Heart right ventricle (tissue), 16 donors: Measurements from ENCODE around the gene CD109. TPM values are rescaled to one million over a fixed set of nuclear protein-coding genes. Genes with fewer than 3 reads are reported as not detected.
"Not testable (repeated sequence)": the region's sequence is repeated elsewhere in the genome, so short reads cannot be mapped to it uniquely, and the experiment has no call there.

Experiments used
- ATAC-seq, 8 donors: fragments of 200-7000 bp; cut with Tn5 transposase; one replicate each; pipeline ENCODE4 v1.9.1; 2020; ENCODE audit warnings: mild to moderate bottlenecking in 8 of 8, moderate library complexity in 8 of 8, moderate number of reproducible peaks in 1 of 8
- DNase-seq, 2 donors: peaks; one replicate each; pipeline ENCODE4 v3.0.0-alpha.2; 2020
- H3K27ac ChIP-seq, 10 donors: fragments of 200-600 bp; sonication (generic) in 2 of 10; one replicate each; pipeline versions ENCODE4 v1.5.0 to v1.8.0; 2020 to 2022; ENCODE audit warnings: mild to moderate bottlenecking in 3 of 10
- H3K27me3 ChIP-seq, 7 donors: fragments of 200-600 bp; one replicate each; pipeline ENCODE4 v1.8.0; 2021 to 2022; ENCODE audit warnings: mild to moderate bottlenecking in 2 of 7
- H3K36me3 ChIP-seq, 9 donors: fragments of 200-600 bp; sonication (generic) in 1 of 9; one replicate each; pipeline versions ENCODE4 v1.5.0 to v1.8.0; 2020 to 2022; ENCODE audit warnings: mild to moderate bottlenecking in 2 of 9
- H3K4me1 ChIP-seq, 9 donors: fragments of 200-600 bp; sonication (generic) in 1 of 9; one replicate each; pipeline versions ENCODE4 v1.5.0 to v1.8.0; 2020 to 2022; ENCODE audit warnings: mild to moderate bottlenecking in 4 of 9
- H3K4me3 ChIP-seq, 10 donors: fragments of 200-600 bp; sonication (generic) in 2 of 10; one replicate each; pipeline versions ENCODE4 v1.5.0 to v1.8.0; 2020 to 2022; ENCODE audit warnings: mild to moderate bottlenecking in 7 of 10, moderate library complexity in 2 of 10
- H3K9me3 ChIP-seq, 11 donors: fragments of 200-600 bp in 10 of 11; sonication (generic) in 2 of 11; one replicate each; pipeline versions ENCODE4 v1.5.0 to v1.8.0; 2013 to 2022; ENCODE audit warnings: mild to moderate bottlenecking in 2 of 11, control low read depth in 1 of 11, moderate library complexity in 1 of 11
- CTCF ChIP-seq, 9 donors: fragments of 200-600 bp; sonication (generic) in 2 of 9; IDR thresholded peaks; one replicate each; pipeline versions ENCODE4 v1.5.0 to v1.8.0; 2021 to 2022; ENCODE audit warnings: antibody characterized with exemption in 9 of 9, mild to moderate bottlenecking in 5 of 9, moderate library complexity in 1 of 9
- WGBS, 2 donors: extraction: QIAGEN DNeasy Blood & Tissue Kit; methylation state at CpG; one replicate each; pipeline ENCODE4 v1.1.7; 2013; ENCODE audit warnings: inconsistent platforms in 1 of 2; 5-methylcytosine and 5-hydroxymethylcytosine counted together
- intact Hi-C, 10 donors: fragments of 100-400 bp; cut with DNase I; formaldehyde crosslinking; loops; one replicate each; pipeline versions ENCODE4 v1.11.1 to v1.14.2; 2022
- polyA plus RNA-seq, 2 donors: library from polyadenylated mRNA; stranded (reverse); fragments of 200-250 nt; gene quantifications; one replicate each; pipeline ENCODE4 v1.2.3, GENCODE V29; 2013
- total RNA-seq, 10 donors: library from RNA; stranded (reverse); fragmentation: NEBNext Ultra II Directional in 3 of 10; extraction: Animal tissue kit (Norgen Biotek cat#: 25700) in 3 of 10; gene quantifications; one replicate each; pipeline versions ENCODE4 v1.2.1 to v1.2.4, GENCODE V29; 2021 to 2023
- donor health status: Arrhythmogenic right ventricular cardiomyopathy.
- donor health status: ischemic (EF 13 %, LVEDD 7.1; RV severe dilation, severe dysfunction).
- donor health status: healthy with polysubstance abuse.
- donor health status: DM: no; HTN: yes; CAD: no.
- donor health status: DM: no; HTN: no; CAD: no.
- donor health status: ischemic (EF 25% LVEDD 6.9; RV normal size, moderate dysfunction).
- donor health status: ischemic (EF 25% LVEDD 5.7; RV mildly dilated, moderate dysfunction).
- donor health status: healthy.
- donor health status: DM: yes; HTN: yes; CAD: no.
- donor health status: Ischemic cardiomyopathy.
- donor health status: ischemic (EF 35%, LVEDD 5.7; RV mildly dilated, moderate dysfunction).
- donor health status: nonischemic (EF 11% LVEDD 7.7; RV severe dilation, severe dysfunction).
- donor health status: DM: yes; HTN: yes; CAD: no.
- donor health status: PGD.
- donor health status: ischemic (EF 29% LVEDD 5.4; RV normal size, mild dysfunction).
- donor health status: nonischemic (EF 23%, LVEDD 6.1; RV moderate dilation, normal function).

Gene CD109
- total and polyA plus RNA-seq, 12 donors, result 2.3 to 15.4 (median 7.9) TPM

- Histone ChIP-seq H3K27me3 (no peaks in the 10 kb centered on the region), H3K36me3 (no peaks in the 10 kb centered on the region), H3K27ac (no peak overlapping the region), H3K4me1 (peaks cover 0 to 11% (median 0%) of the 10 kb centered on the region in 9 donors), H3K9me3 (no peaks in the 10 kb centered on the region), H3K4me3 (no peak overlapping the region)
- TF ChIP-seq CTCF (IDR thresholded peaks at IDR 0.05), result peak; percentile 88 to 97 (median 91)
- WGBS, 2 donors, result 46 to 51% methylated on average over 4 of the region's 4 CpGs
- intact Hi-C loops, result loop anchor here (1.0 to 10.0 kb wide), 7 partner anchors 57 to 1539 kb away; partner anchors contain the start of gene COL12A1 (in 4 of the 10)
- peak; percentile 84 to 90 (median 88) for ATAC-seq
- DNase-seq, result peak; percentile 51 to 84
Observed at GRCh38 chr6:73675466-73676098, 20.4 kb upstream of the CD109 start.

GRCh38 chr6:73679009-73679408, 17.0 kb upstream of the CD109 start:
- Histone ChIP-seq H3K4me1 (peaks cover 0 to 11% (median 0%) of the 10 kb centered on the region in 9 donors), H3K36me3 (no peaks in the 10 kb centered on the region), H3K4me3 (no peak overlapping the region), H3K27me3 (no peaks in the 10 kb centered on the region), H3K9me3 (peaks cover 0 to 15% (median 0%) of the 10 kb centered on the region in 11 donors), H3K27ac (no peak overlapping the region)
- ATAC-seq (peak in 5 of 8 donors; percentile 19 to 85 (median 67)), DNase-seq (peak in 1 of 2 donors; percentile 23)
- intact Hi-C loops, result loop anchor here in 9 of 10 donors (5.0 to 10.0 kb wide), 5 partner anchors 53 to 1536 kb away; partner anchors contain the start of gene COL12A1 (in 4 of the 9)
- WGBS, 2 donors, result 42 to 50% methylated on average over 3 of the region's 3 CpGs
- TF ChIP-seq CTCF (IDR thresholded peaks at IDR 0.05), result no peak

- WGBS, 2 donors, result 90 to 96% methylated on average over 5 of the region's 5 CpGs
- DNase-seq, H3K36me3 ChIP-seq, ATAC-seq, H3K4me3 ChIP-seq, H3K27me3 ChIP-seq, H3K27ac ChIP-seq: not testable (repeated sequence)
- peaks cover 0 to 11% (median 0%) of the 10 kb centered on the region in 9 donors for H3K4me1 ChIP-seq
- intact Hi-C loops, result loop anchor here in 9 of 10 donors (5.0 to 10.0 kb wide), 5 partner anchors 52 to 1535 kb away; partner anchors contain the start of gene COL12A1 (in 4 of the 9)
- peaks cover 0 to 17% (median 0%) of the 10 kb centered on the region in 11 donors for H3K9me3 ChIP-seq
Observed at GRCh38 chr6:73679846-73680245, 16.2 kb upstream of the CD109 start.

GRCh38 chr6:73680289-73680918, 15.6 kb upstream of the CD109 start:
- ATAC-seq (no peak), DNase-seq (no peak)
- intact Hi-C loops, result no loop called here
- H3K36me3 ChIP-seq, result no peaks in the 10 kb centered on the region
- H3K9me3 ChIP-seq, result peaks cover 0 to 17% (median 0%) of the 10 kb centered on the region in 11 donors
- no peak overlapping the region for H3K27ac ChIP-seq
- no peaks in the 10 kb centered on the region for H3K27me3 ChIP-seq
- no peak overlapping the region for H3K4me3 ChIP-seq
- 66 to 71% methylated on average over 5 of the region's 5 CpGs for WGBS, 2 donors
- peaks cover 0 to 9% (median 0%) of the 10 kb centered on the region in 9 donors for H3K4me1 ChIP-seq
- no peak for TF ChIP-seq CTCF (IDR thresholded peaks at IDR 0.05)

DNA sequence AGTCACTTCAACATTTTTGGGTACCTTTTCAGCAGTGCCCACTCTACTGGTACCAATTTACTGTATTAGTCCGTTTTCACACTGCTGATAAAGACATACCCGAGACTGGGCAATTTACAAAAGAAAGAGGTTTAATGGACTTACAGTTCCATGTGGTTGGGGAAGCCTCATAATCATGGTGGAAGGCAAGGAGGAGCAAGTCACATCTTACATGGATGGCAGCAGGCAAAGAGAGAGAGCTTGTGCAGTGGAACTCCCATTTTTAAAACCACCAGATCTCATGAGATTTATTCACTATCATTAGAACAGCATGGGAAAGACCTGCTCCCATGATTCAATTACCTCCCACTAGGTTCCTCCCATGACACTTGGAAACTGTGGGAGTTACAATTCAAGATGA, 12.4 kb upstream of the CD109 start:
- DNase-seq, H3K36me3 ChIP-seq, H3K27ac ChIP-seq, H3K27me3 ChIP-seq, intact Hi-C loops, H3K4me3 ChIP-seq, H3K4me1 ChIP-seq, ATAC-seq: not testable (repeated sequence)
- WGBS, 2 donors, result 75 to 84% methylated on average over 2 of the region's 2 CpGs
- H3K9me3 ChIP-seq, result peaks cover 0 to 17% (median 0%) of the 10 kb centered on the region in 11 donors
